Stimulated activated CD4-positive, alpha-beta T cell treated with anti-CD3 and anti-CD28 coated beads, Interleukin-15, amount 100 ng/mL, for 1 hour (primary cell): ENCODE results near the gene GXYLT1.
"Not testable (repeated sequence)": the region's sequence is repeated elsewhere in the genome, so short reads cannot be mapped to it uniquely, and the experiment has no call there.

ENCODE experiments used
- DNase-seq, 2 donors: peaks; one replicate each; pipeline ENCODE4 v3.0.0-alpha.2; 2020; ENCODE audit warnings: low read depth in 1 of 2, low spot score in 1 of 2

The GXYLT1 gene

GRCh38 chr12:42099433-42099832 lies 45.2 kb downstream of the GXYLT1 start:
- no peak for DNase-seq

DNA sequence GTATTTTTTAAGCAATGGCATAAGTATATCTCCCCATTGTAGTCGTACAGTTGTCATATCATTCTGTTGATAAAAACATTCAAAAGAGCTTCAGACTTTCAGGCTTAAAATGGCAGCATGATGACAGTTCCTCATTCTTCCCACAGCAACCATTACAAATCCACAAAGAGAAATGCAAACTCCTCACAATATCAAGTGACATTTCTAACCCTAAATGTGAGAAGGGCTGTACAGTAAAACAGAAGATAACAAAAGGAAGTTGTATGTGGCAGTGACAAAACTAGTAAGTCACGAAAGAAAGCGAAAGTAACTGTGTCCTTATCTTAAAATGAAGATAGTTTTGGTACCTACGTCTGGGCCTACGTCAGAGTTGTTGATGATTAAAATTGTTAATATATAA lies 46.7 kb downstream of the GXYLT1 start:
- DNase-seq = no peak

DNA sequence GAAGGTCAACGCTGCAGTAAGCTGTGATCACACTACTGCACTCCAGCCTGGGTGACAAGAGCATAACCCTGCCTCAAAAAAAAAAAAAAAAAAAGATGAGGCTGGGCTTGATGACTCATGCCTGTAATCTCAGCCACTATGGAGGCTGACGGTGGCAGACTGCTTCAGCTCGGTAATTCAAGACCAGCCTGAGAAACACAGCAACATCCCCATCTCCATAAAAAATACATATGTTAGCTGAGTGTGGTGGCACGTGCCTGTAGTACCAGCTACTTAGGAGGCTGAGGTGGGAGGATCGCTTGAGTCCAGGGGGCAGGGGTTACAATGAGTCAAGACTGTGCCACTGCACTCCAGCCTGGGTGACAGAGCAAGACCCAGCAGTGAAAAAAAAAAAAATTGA lies 50.4 kb downstream of the GXYLT1 start:
- DNase-seq = no peak

DNA sequence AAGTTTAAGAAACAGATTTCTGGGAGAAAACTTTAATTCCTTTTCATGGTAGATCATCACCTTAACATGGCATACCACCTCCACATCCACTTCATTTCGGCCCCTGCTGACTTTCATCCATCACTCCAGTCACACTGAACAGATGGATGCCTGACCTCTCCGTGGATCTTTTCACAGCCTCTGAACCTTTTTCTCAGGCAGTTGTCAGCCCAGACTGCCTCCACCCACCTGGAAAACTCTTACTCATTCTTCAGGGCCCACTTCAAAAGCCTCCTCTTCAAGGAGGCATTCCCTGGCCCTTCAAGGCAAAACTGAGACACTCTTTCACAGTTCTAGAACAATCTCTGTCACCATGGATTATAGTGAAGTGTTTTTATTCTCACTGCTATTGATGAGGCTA lies 52.9 kb downstream of the GXYLT1 start:
- DNase-seq = no peak

DNA sequence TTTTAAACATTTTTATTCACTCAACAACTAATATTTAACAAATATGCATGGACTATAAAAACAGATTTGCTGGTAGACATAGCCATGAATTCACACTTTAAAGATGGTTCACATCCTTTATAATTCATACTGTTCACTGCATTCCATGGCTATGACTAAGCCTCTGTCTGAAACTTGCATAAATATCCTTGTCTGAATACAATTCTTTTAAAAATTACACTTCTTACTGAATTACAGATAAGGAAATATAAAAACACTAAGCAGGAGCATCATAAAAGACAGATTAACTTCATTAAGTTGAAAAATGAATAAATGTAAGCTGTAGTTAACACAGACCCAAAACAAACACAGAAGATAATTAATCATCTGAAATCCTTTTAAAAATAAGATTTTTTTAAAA lies 53.8 kb downstream of the GXYLT1 start:
- no peak for DNase-seq

DNA sequence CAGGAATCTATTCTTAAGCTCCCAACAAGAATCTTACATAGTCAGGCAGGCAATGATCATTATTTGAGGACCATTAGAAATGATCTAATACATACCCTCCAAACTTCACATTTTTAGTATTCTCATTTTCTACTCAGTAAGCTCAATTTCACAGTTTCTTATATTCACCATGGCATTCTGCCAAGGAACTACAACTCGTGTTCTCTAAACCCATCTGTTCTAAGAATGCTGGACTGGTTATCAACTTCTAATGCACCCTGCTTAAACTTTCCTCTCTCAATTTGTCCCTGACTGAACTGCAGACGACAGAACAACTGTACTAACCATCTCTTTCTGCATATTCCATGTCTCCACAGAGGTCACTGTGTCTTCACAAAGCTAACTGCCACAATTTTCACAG lies 58.6 kb downstream of the GXYLT1 start:
- no peak for DNase-seq

DNA sequence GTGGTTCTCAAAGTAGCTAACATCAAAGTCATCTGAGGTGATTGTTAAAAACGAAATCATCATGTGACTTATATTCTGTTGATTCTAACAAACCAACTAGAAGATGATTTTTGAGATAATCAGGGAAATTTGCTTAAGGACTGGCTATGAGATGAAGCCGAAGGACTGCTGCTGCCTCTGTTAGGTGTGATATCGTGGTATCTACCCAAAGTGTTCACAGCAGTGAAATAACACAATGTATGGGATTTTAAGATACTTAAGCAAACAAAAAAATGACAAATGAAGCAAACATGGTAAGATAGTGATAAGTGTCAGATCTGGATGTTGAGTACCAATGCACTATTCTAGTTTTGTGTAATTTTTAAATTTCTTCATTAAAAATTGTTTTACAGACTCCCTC lies 59.1 kb downstream of the GXYLT1 start:
- no peak for DNase-seq

DNA sequence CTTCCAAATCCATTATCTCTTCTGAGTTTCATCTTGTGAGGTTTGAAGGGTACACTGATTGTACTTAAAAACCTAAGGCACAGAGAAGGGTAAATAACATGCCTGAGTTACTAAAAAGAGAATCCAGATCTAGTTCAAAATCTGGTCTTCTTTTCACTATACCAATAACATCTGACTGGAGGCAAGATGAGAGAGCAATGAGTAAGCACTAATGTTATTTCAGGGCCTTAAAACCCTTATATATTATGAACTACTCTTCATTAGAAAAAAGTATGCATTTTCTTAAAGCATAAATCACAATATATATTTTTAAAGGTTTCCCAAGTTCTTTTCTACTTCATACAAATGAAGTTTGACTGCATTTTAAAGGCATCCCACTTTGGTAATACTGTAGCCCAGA lies 60.2 kb downstream of the GXYLT1 start:
- DNase-seq = no peak

DNA sequence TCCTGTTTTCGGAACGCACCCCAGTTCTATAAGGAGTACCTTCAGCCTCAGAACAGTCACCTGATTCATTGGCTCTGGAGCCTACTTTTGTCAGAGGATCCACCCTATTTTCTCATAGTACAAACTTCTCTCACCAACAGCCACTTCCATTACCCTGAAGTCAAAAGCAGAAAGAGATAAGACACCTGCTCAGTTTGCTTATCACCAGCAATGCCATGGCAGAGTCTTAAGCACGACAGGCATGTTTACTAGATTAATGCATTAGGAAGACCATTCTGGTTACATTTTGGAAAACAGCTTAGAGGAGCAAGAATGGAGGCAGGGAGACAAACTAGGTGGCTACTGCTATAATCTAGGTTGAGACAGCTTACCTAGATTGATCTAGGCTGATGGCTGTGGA lies 67.7 kb downstream of the GXYLT1 start:
- DNase-seq = no peak

DNA sequence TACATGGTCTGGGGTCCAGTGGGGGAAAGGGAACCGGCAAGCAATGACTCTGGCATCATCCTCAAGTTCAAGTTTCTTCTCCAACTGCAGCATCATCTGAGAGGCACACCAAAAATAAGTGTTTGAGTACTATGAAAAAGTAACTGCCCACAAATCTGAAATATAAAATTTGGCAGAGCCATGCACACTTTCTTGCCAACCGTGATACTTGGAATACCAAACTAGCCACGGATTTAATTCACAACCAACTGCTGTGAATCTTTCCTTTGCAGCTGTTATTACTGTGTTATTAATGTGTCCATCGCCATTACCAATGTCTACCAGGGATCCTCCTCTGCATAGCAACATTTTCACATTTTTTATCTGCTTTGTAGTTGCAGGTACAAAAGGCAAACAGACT lies 74.6 kb downstream of the GXYLT1 start:
- DNase-seq = no peak

- DNase-seq = no peak
These were observed 85.5 kb downstream of the GXYLT1 start for GRCh38 chr12:42059127-42059526.

GRCh38 chr12:42056130-42056529 lies 88.5 kb downstream of the GXYLT1 start:
- no peak for DNase-seq

DNA sequence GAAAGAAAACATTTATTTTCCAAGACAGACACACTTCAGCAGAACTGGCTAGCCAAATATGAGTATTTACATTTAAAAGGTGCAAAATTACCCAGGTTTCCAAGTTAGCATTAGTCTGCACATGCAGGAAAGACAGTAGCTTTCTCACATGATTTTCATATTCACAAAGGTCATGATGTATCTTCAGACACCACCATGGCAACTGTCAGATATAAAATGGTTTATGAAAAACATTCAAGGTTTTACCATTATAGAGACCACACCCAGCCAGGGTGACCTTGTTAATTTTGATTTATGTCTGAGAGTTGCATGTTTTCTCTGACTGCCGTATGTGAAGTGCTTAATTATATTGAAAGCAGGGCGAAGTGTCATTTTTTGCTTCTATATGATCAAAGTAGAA lies 91.2 kb downstream of the GXYLT1 start:
- DNase-seq = no peak

DNA sequence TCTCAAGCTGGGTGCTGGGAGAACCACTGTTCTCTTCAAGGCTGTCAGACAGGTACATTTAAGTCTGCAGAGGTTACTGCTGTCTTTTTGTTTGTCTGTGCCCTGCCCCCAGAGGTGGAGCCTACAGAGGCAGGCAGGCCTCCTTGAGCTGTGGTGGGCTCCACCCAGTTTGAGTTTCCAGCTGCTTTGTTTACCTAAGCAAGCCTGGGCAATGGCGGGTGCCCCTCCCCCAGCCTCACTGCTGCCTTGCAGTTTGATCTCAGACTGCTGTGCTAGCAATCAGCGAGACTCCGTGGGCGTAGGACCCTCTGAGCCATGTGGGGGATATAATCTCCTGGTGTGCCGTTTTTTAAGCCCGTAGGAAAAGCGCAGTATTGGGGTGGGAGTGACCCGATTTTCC lies 95.7 kb downstream of the GXYLT1 start:
- not testable (repeated sequence) for DNase-seq

GRCh38 chr12:42039577-42039976 lies 105.1 kb downstream of the GXYLT1 start:
- DNase-seq = no peak

GRCh38 chr12:42039176-42039575 lies 105.5 kb downstream of the GXYLT1 start:
- no peak for DNase-seq

- DNase-seq = no peak
These were observed 112.7 kb downstream of the GXYLT1 start for GRCh38 chr12:42031847-42032564.
